AG09309 (cell line): ENCODE results near the gene PPP4R3C.
"Not testable (repeated sequence)": the region's sequence is repeated elsewhere in the genome, so short reads cannot be mapped to it uniquely, and the experiment has no call there.

Experiments
- DNase-seq: peaks from one replicate; pipeline ENCODE4 v3.0.0-alpha.2; 2010; ENCODE audit warnings: low read depth
- H3K4me3 ChIP-seq: 2 replicates; pipeline ENCODE4 v1.5.1; 2011; ENCODE audit warnings: mild to moderate bottlenecking, low read depth, low read length, moderate library complexity; ENCODE audit not compliant: control insufficient read depth
- CTCF ChIP-seq: IDR thresholded peaks from 2 replicates; pipeline ENCODE4 v1.5.1; 2011; ENCODE audit warnings: mild to moderate bottlenecking, low read depth, low read length, inconsistent platforms; ENCODE audit not compliant: insufficient read depth, control insufficient read depth; ENCODE audit errors: missing control alignments

Gene PPP4R3C

GRCh38 chrX:27463187-27463586, at the start of gene PPP4R3C:
Gene PPP4R3C, minus strand, starts transcription at chrX:27463341. Its CDS starts 45 bp downstream, at chrX:27463296.
- no peak for TF ChIP-seq CTCF
- no peak within 1 kb of the TSS for H3K4me3 ChIP-seq
- no peak for DNase-seq

- no peak for TF ChIP-seq CTCF
- DNase-seq = no peak
Observed at GRCh38 chrX:27491397-27491796, 28.3 kb upstream of the PPP4R3C start.

GRCh38 chrX:27466051-27466450, 2.9 kb upstream of the PPP4R3C start:
- no peak overlapping the region for H3K4me3 ChIP-seq
- no peak for TF ChIP-seq CTCF

More at GRCh38 chrX:27491397-27491796, 28.3 kb upstream of the PPP4R3C start:
- H3K4me3 ChIP-seq = no peak overlapping the region

GRCh38 chrX:27465036-27465435, 1.9 kb upstream of the PPP4R3C start:
- H3K4me3 ChIP-seq = no peak overlapping the region
- TF ChIP-seq CTCF = no peak
- DNase-seq = no peak

More at GRCh38 chrX:27466051-27466450, 2.9 kb upstream of the PPP4R3C start:
- DNase-seq = no peak

- not testable (repeated sequence) for DNase-seq, H3K4me3 ChIP-seq
Observed at GRCh38 chrX:27459129-27459528, 4.0 kb downstream of the PPP4R3C start.

GRCh38 chrX:27458544-27458943, 4.6 kb downstream of the PPP4R3C start:
- H3K4me3 ChIP-seq, DNase-seq: not testable (repeated sequence)

- no peak for TF ChIP-seq CTCF
- no peak for DNase-seq
- no peak overlapping the region for H3K4me3 ChIP-seq
Observed at GRCh38 chrX:27451324-27451723, 11.8 kb downstream of the PPP4R3C start.

- H3K4me3 ChIP-seq = no peak overlapping the region
- no peak for TF ChIP-seq CTCF
- no peak for DNase-seq
Observed at GRCh38 chrX:27446423-27446822, 16.7 kb downstream of the PPP4R3C start.
